HEK293 (cell line): ENCODE results near the gene GALNT6.

Source experiments
- ATF2 ChIP-seq: fragments of 450-650 bp; formaldehyde crosslinking; IDR thresholded peaks from 2 replicates; pipeline ENCODE4 v1.5.1; 2016; ENCODE audit warnings: missing biosample characterization, missing genetic modification characterization, low read depth
- BCL11B ChIP-seq: fragments of 450-650 bp; formaldehyde crosslinking; IDR thresholded peaks from 2 replicates; pipeline ENCODE4 v1.5.1; 2016; ENCODE audit warnings: low read depth, missing biosample characterization, missing genetic modification characterization
- HOXA7 ChIP-seq: sonication (generic); formaldehyde crosslinking; IDR thresholded peaks from 2 replicates; pipeline ENCODE4 v1.8.1; 2022; ENCODE audit warnings: missing genetic modification reagents, borderline replicate concordance
- KLF16 ChIP-seq: fragments of 450-650 bp; formaldehyde crosslinking; IDR thresholded peaks from 2 replicates; pipeline ENCODE4 v1.5.1; 2017; ENCODE audit warnings: missing biosample characterization, missing genetic modification characterization
- KLF7 ChIP-seq: fragments of 450-650 bp; formaldehyde crosslinking; IDR thresholded peaks from 2 replicates; pipeline ENCODE4 v1.5.1; 2016; ENCODE audit warnings: missing biosample characterization, missing genetic modification characterization, borderline replicate concordance
- KLF8 ChIP-seq: fragments of 450-650 bp; formaldehyde crosslinking; IDR thresholded peaks from 2 replicates; pipeline ENCODE4 v1.5.1; 2016; ENCODE audit warnings: missing biosample characterization, missing genetic modification characterization
- TCF7L2 ChIP-seq: IDR thresholded peaks from 2 replicates; pipeline ENCODE4 v1.6.1; 2011; ENCODE audit warnings: low read depth, mild to moderate bottlenecking, inconsistent platforms, low read length, moderate library complexity, borderline replicate concordance
- ZBTB1 ChIP-seq: fragments of 450-650 bp; formaldehyde crosslinking; IDR thresholded peaks from 2 replicates; pipeline ENCODE4 v1.5.1; 2016; ENCODE audit warnings: missing biosample characterization, missing genetic modification characterization
- ZBTB17 ChIP-seq: fragments of 450-650 bp; formaldehyde crosslinking; IDR thresholded peaks from 2 replicates; pipeline ENCODE4 v1.5.1; 2016; ENCODE audit warnings: missing biosample characterization, missing genetic modification characterization
- ZBTB20 ChIP-seq: fragments of 450-650 bp; formaldehyde crosslinking; IDR thresholded peaks from 2 replicates; pipeline ENCODE4 v1.5.1; 2016; ENCODE audit warnings: missing biosample characterization, missing genetic modification characterization
- ZBTB44 ChIP-seq: fragments of 450-650 bp; IDR thresholded peaks from 2 replicates; pipeline ENCODE4 v1.5.1; 2018; ENCODE audit warnings: missing biosample characterization, mild to moderate bottlenecking, missing genetic modification characterization
- ZBTB48 ChIP-seq: fragments of 450-650 bp; formaldehyde crosslinking; IDR thresholded peaks from 2 replicates; pipeline ENCODE4 v1.5.1; 2016; ENCODE audit warnings: missing biosample characterization, missing genetic modification characterization
- ZNF169 ChIP-seq: fragments of 450-650 bp; formaldehyde crosslinking; IDR thresholded peaks from 2 replicates; pipeline ENCODE4 v1.5.1; 2016; ENCODE audit warnings: missing biosample characterization, missing genetic modification characterization
- ZNF2 ChIP-seq: fragments of 450-650 bp; formaldehyde crosslinking; IDR thresholded peaks from 2 replicates; pipeline ENCODE4 v1.5.1; 2016; ENCODE audit warnings: missing biosample characterization, missing genetic modification characterization
- ZNF239 ChIP-seq: fragments of 450-650 bp; formaldehyde crosslinking; IDR thresholded peaks from 2 replicates; pipeline ENCODE4 v1.5.1; 2016; ENCODE audit warnings: missing biosample characterization, missing genetic modification characterization
- ZNF292 ChIP-seq: fragments of 450-650 bp; formaldehyde crosslinking; IDR thresholded peaks from 2 replicates; pipeline ENCODE4 v1.5.1; 2016; ENCODE audit warnings: low read depth, missing biosample characterization, missing genetic modification characterization, borderline replicate concordance
- ZNF366 ChIP-seq: fragments of 450-650 bp; formaldehyde crosslinking; conservative IDR thresholded peaks from 2 replicates; pipeline ENCODE4 v1.5.1; 2016; ENCODE audit warnings: missing biosample characterization, missing genetic modification characterization
- ZNF394 ChIP-seq: fragments of 450-650 bp; formaldehyde crosslinking; IDR thresholded peaks from 2 replicates; pipeline ENCODE4 v1.5.1; 2016; ENCODE audit warnings: missing biosample characterization, missing genetic modification characterization, mild to moderate bottlenecking, moderate library complexity, borderline replicate concordance
- ZNF423 ChIP-seq: fragments of 450-650 bp; formaldehyde crosslinking; IDR thresholded peaks from 2 replicates; pipeline ENCODE4 v1.5.1; 2016; ENCODE audit warnings: missing biosample characterization, missing genetic modification characterization
- ZNF529 ChIP-seq: fragments of 450-650 bp; formaldehyde crosslinking; IDR thresholded peaks from 2 replicates; pipeline ENCODE4 v1.5.1; 2017; ENCODE audit warnings: missing genetic modification characterization, missing biosample characterization; ENCODE audit not compliant: insufficient replicate concordance
- ZNF544 ChIP-seq: fragments of 450-650 bp; formaldehyde crosslinking; IDR thresholded peaks from 2 replicates; pipeline ENCODE4 v1.5.0; 2017; ENCODE audit warnings: missing biosample characterization, missing genetic modification characterization
- ZNF560 ChIP-seq: fragments of 450-650 bp; formaldehyde crosslinking; IDR thresholded peaks from 2 replicates; pipeline ENCODE4 v1.5.1; 2017; ENCODE audit warnings: missing biosample characterization, missing genetic modification characterization, borderline replicate concordance
- ZNF600 ChIP-seq: fragments of 450-650 bp; formaldehyde crosslinking; IDR thresholded peaks from 2 replicates; pipeline ENCODE4 v1.5.1; 2016; ENCODE audit warnings: missing biosample characterization, missing genetic modification characterization
- ZNF623 ChIP-seq: fragments of 450-650 bp; formaldehyde crosslinking; IDR thresholded peaks from 2 replicates; pipeline ENCODE4 v1.5.1; 2016; ENCODE audit warnings: missing biosample characterization, missing genetic modification characterization
- ZNF645 ChIP-seq: fragments of 450-650 bp; formaldehyde crosslinking; IDR thresholded peaks from 2 replicates; pipeline ENCODE4; 2016; ENCODE audit warnings: missing biosample characterization, missing genetic modification characterization
- ZNF654 ChIP-seq: fragments of 450-650 bp; formaldehyde crosslinking; IDR thresholded peaks from 2 replicates; pipeline ENCODE4 v1.5.1; 2016; ENCODE audit warnings: low read depth, missing biosample characterization, missing genetic modification characterization
- ZNF670 ChIP-seq: fragments of 450-650 bp; formaldehyde crosslinking; IDR thresholded peaks from 2 replicates; pipeline ENCODE4 v1.5.1; 2016; ENCODE audit warnings: missing biosample characterization, missing genetic modification characterization, low read depth
- ZNF768 ChIP-seq: fragments of 450-650 bp; formaldehyde crosslinking; IDR thresholded peaks from 2 replicates; pipeline ENCODE4 v1.5.1; 2018; ENCODE audit warnings: missing biosample characterization, mild to moderate bottlenecking, missing genetic modification characterization
- ZNF785 ChIP-seq: fragments of 450-650 bp; formaldehyde crosslinking; IDR thresholded peaks from 2 replicates; pipeline ENCODE4 v1.5.1; 2016; ENCODE audit warnings: missing biosample characterization, missing genetic modification characterization
- ZNF830 ChIP-seq: fragments of 450-650 bp; IDR thresholded peaks from 2 replicates; pipeline ENCODE4 v1.5.0; 2018; ENCODE audit warnings: missing biosample characterization, missing genetic modification characterization, low read depth, mild to moderate bottlenecking, moderate library complexity
- TF ChIP-seq, protein P1 (sequence below): fragments of 450-650 bp; formaldehyde crosslinking; IDR thresholded peaks from 2 replicates; pipeline ENCODE4 v1.5.1; 2016; ENCODE audit warnings: missing biosample characterization, missing genetic modification characterization, borderline replicate concordance

Gene GALNT6

GRCh38 chr12:51391283-51392123 is at the start of gene GALNT6 (continued):
- no peak for TF ChIP-seq ZNF670
- no peak for TF ChIP-seq ZNF560 (tag by site-specific recombination)
- TF ChIP-seq ZBTB48, result peak; percentile 38
- peak; percentile 92 for TF ChIP-seq ZBTB20 (tag by site-specific recombination)
- no peak for TF ChIP-seq TCF7L2
- peak; percentile 19; the same call in 1 of the 2 replicates for TF ChIP-seq KLF7 (tag by site-specific recombination)
- TF ChIP-seq ZNF529, result no peak
- TF ChIP-seq ZNF654 (tag by site-specific recombination), result no peak
- no peak for TF ChIP-seq ZNF623
- no peak for TF ChIP-seq ZBTB1
- TF ChIP-seq ZBTB17 (tag by site-specific recombination), result peak; percentile 33
- no peak for TF ChIP-seq BCL11B (tag by site-specific recombination)
- TF ChIP-seq, protein P1, sequence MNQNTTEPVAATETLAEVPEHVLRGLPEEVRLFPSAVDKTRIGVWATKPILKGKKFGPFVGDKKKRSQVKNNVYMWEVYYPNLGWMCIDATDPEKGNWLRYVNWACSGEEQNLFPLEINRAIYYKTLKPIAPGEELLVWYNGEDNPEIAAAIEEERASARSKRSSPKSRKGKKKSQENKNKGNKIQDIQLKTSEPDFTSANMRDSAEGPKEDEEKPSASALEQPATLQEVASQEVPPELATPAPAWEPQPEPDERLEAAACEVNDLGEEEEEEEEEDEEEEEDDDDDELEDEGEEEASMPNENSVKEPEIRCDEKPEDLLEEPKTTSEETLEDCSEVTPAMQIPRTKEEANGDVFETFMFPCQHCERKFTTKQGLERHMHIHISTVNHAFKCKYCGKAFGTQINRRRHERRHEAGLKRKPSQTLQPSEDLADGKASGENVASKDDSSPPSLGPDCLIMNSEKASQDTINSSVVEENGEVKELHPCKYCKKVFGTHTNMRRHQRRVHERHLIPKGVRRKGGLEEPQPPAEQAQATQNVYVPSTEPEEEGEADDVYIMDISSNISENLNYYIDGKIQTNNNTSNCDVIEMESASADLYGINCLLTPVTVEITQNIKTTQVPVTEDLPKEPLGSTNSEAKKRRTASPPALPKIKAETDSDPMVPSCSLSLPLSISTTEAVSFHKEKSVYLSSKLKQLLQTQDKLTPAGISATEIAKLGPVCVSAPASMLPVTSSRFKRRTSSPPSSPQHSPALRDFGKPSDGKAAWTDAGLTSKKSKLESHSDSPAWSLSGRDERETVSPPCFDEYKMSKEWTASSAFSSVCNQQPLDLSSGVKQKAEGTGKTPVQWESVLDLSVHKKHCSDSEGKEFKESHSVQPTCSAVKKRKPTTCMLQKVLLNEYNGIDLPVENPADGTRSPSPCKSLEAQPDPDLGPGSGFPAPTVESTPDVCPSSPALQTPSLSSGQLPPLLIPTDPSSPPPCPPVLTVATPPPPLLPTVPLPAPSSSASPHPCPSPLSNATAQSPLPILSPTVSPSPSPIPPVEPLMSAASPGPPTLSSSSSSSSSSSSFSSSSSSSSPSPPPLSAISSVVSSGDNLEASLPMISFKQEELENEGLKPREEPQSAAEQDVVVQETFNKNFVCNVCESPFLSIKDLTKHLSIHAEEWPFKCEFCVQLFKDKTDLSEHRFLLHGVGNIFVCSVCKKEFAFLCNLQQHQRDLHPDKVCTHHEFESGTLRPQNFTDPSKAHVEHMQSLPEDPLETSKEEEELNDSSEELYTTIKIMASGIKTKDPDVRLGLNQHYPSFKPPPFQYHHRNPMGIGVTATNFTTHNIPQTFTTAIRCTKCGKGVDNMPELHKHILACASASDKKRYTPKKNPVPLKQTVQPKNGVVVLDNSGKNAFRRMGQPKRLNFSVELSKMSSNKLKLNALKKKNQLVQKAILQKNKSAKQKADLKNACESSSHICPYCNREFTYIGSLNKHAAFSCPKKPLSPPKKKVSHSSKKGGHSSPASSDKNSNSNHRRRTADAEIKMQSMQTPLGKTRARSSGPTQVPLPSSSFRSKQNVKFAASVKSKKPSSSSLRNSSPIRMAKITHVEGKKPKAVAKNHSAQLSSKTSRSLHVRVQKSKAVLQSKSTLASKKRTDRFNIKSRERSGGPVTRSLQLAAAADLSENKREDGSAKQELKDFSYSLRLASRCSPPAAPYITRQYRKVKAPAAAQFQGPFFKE (tag by site-specific recombination), result no peak
- TF ChIP-seq ZBTB44 (tag by site-specific recombination), result 0 out of 2 replicates have a peak, but pooled peaks have one; percentile 37
- TF ChIP-seq ZNF2, result no peak
- TF ChIP-seq ZNF394 (tag by site-specific recombination), result no peak
- no peak for TF ChIP-seq ZNF768 (tag by site-specific recombination)
- TF ChIP-seq ZNF423 (tag by site-specific recombination), result peak; percentile 19; the same call in 1 of the 2 replicates
- TF ChIP-seq ZNF645 (tag by site-specific recombination), result no peak
- no peak for TF ChIP-seq KLF16 (tag by site-specific recombination)
- no peak for TF ChIP-seq ZNF169 (tag by site-specific recombination)
- TF ChIP-seq KLF8 (tag by site-specific recombination), result no peak; the same call in 1 of the 2 replicates
- TF ChIP-seq ZNF292, result no peak
- TF ChIP-seq ZNF366 (tag by site-specific recombination), result peak; percentile 57
- TF ChIP-seq ZNF830 (tag by site-specific recombination), result no peak
- no peak for TF ChIP-seq ZNF785 (tag by site-specific recombination)
- TF ChIP-seq ZNF544 (tag by site-specific recombination), result no peak
- no peak for TF ChIP-seq ATF2 (tag by site-specific recombination)
- TF ChIP-seq ZNF239 (tag by site-specific recombination), result no peak
- TF ChIP-seq ZNF600 (tag by site-specific recombination), result no peak
- TF ChIP-seq HOXA7 (CRISPR knock-in tag), result no peak
